Parathyroid adenoma (tissue), 2 donors: ENCODE data around the gene CADM4.

Source experiments
- H2AFZ ChIP-seq: fragments of 300-600 bp; sonication (generic); one replicate; pipeline ENCODE4 v1.7.0; 2017; ENCODE audit warnings: antibody characterized with exemption, mild to moderate bottlenecking
- H3K27ac ChIP-seq: fragments of 300-600 bp; sonication (generic); one replicate; pipeline ENCODE4 v1.7.0; 2017
- H3K27me3 ChIP-seq: fragments of 300-600 bp; sonication (generic); one replicate; pipeline ENCODE4 v1.7.0; 2017; ENCODE audit warnings: low read length; ENCODE audit not compliant: control insufficient read depth, insufficient read depth
- H3K36me3 ChIP-seq: fragments of 300-600 bp; sonication (generic); one replicate; pipeline ENCODE4 v1.7.0; 2017; ENCODE audit warnings: low read length; ENCODE audit not compliant: control insufficient read depth, insufficient read depth
- H3K4me1 ChIP-seq: fragments of 300-600 bp; sonication (generic); one replicate; pipeline ENCODE4 v1.7.0; 2017; ENCODE audit warnings: control low read depth
- H3K4me2 ChIP-seq: fragments of 300-600 bp; sonication (generic); one replicate; pipeline ENCODE4 v1.7.0; 2017; ENCODE audit warnings: low read length
- H3K4me3 ChIP-seq: fragments of 300-600 bp; sonication (generic); one replicate; pipeline ENCODE4 v1.7.0; 2017; ENCODE audit warnings: low read depth, low read length
- H3K79me2 ChIP-seq: fragments of 300-600 bp; sonication (generic); one replicate; pipeline ENCODE4 v1.7.0; 2017; ENCODE audit warnings: control low read depth
- H3K9ac ChIP-seq: fragments of 300-600 bp; sonication (generic); one replicate; pipeline ENCODE4 v1.7.0; 2017; ENCODE audit warnings: mild to moderate bottlenecking
- H3K9me3 ChIP-seq: fragments of 300-600 bp; sonication (generic); one replicate; pipeline ENCODE4 v1.7.0; 2017; ENCODE audit warnings: low read length; ENCODE audit not compliant: control insufficient read depth
- CTCF ChIP-seq: fragments of 300-600 bp; sonication (generic); IDR thresholded peaks from one replicate; pipeline ENCODE4 v1.7.0; 2017; ENCODE audit warnings: antibody characterized with exemption, mild to moderate bottlenecking
- donor health status: primary hyperparathyroidism.

The CADM4 gene

GRCh38 chr19:43672061-43672679, 32.5 kb upstream of the CADM4 start:
- H3K27ac ChIP-seq, result no peak overlapping the region
- no peaks in the 10 kb centered on the region for H3K27me3 ChIP-seq
- H3K79me2 ChIP-seq, result no peaks in the 10 kb centered on the region

GRCh38 chr19:43668406-43669109, 28.9 kb upstream of the CADM4 start:
- no peaks in the 10 kb centered on the region for H3K9me3 ChIP-seq
- peak overlapping the region; percentile 83 for H3K27ac ChIP-seq
- no peaks in the 10 kb centered on the region for H3K79me2 ChIP-seq
- H3K36me3 ChIP-seq, result no peaks in the 10 kb centered on the region
- no peak overlapping the region for H3K9ac ChIP-seq
- no peaks in the 10 kb centered on the region for H3K27me3 ChIP-seq
- peak overlapping the region; percentile 75 for H3K4me3 ChIP-seq
- H3K4me2 ChIP-seq, result peak overlapping the region; percentile 83
- no peaks in the 10 kb centered on the region for H3K4me1 ChIP-seq
- H2AFZ ChIP-seq, result peak overlapping the region; percentile 77
- TF ChIP-seq CTCF, result no peak

More at GRCh38 chr19:43672061-43672679, 32.5 kb upstream of the CADM4 start:
- Histone ChIP-seq H2AFZ (peak overlapping the region; percentile 66), H3K9ac (no peak overlapping the region), H3K36me3 (no peaks in the 10 kb centered on the region), H3K9me3 (no peaks in the 10 kb centered on the region), H3K4me2 (no peak overlapping the region), H3K4me3 (no peak overlapping the region), H3K4me1 (peaks cover 7% of the 10 kb centered on the region)
- no peak for TF ChIP-seq CTCF

- H3K4me1 ChIP-seq, result no peaks in the 10 kb centered on the region
- peak overlapping the region; percentile 83 for H3K27ac ChIP-seq
- no peak for TF ChIP-seq CTCF
- no peak overlapping the region for H3K4me3 ChIP-seq
- peak overlapping the region; percentile 77 for H2AFZ ChIP-seq
- H3K27me3 ChIP-seq, result no peaks in the 10 kb centered on the region
- no peaks in the 10 kb centered on the region for H3K36me3 ChIP-seq
- no peak overlapping the region for H3K9ac ChIP-seq
- no peaks in the 10 kb centered on the region for H3K9me3 ChIP-seq
- H3K79me2 ChIP-seq, result no peaks in the 10 kb centered on the region
- peak overlapping the region; percentile 26 for H3K4me2 ChIP-seq
Measured at GRCh38 chr19:43667876-43668405, 28.3 kb upstream of the CADM4 start.

- Histone ChIP-seq H3K36me3 (no peaks in the 10 kb centered on the region), H3K27me3 (no peaks in the 10 kb centered on the region), H2AFZ (no peak overlapping the region), H3K4me3 (no peak overlapping the region), H3K79me2 (no peaks in the 10 kb centered on the region), H3K9ac (no peak overlapping the region), H3K4me2 (no peak overlapping the region), H3K27ac (no peak overlapping the region), H3K4me1 (no peaks in the 10 kb centered on the region), H3K9me3 (no peaks in the 10 kb centered on the region)
- no peak for TF ChIP-seq CTCF
Measured at GRCh38 chr19:43667126-43667875, 27.7 kb upstream of the CADM4 start.
